Colonic mucosa (tissue), 4 donors: Measurements from ENCODE around the gene SEPTIN3. TPM values are rescaled to one million over a fixed set of nuclear protein-coding genes. Genes with fewer than 3 reads are reported as not detected.

ENCODE experiments used
- DNase-seq: peaks from one replicate; pipeline ENCODE4 v3.0.0-alpha.2; 2020
- H3K27ac ChIP-seq: fragments of 200-600 bp; one replicate; pipeline ENCODE4 v1.8.0; 2021
- H3K27me3 ChIP-seq: fragments of 200-600 bp; one replicate; pipeline ENCODE4 v1.8.0; 2021
- H3K36me3 ChIP-seq: fragments of 200-600 bp; one replicate; pipeline ENCODE4 v1.8.0; 2021
- H3K4me1 ChIP-seq: fragments of 200-600 bp; one replicate; pipeline ENCODE4 v1.8.0; 2021; ENCODE audit warnings: mild to moderate bottlenecking
- H3K4me3 ChIP-seq: fragments of 200-600 bp; one replicate; pipeline ENCODE4 v1.8.0; 2021
- H3K9ac ChIP-seq, 2 donors: one replicate each; pipeline ENCODE4 v1.7.0; 2013; ENCODE audit warnings: control low read depth in 2 of 2, low read depth in 2 of 2, low read length in 2 of 2
- H3K9me3 ChIP-seq: fragments of 200-600 bp; one replicate; pipeline ENCODE4 v1.8.0; 2021
- CTCF ChIP-seq: fragments of 200-600 bp; IDR thresholded peaks from one replicate; pipeline ENCODE4 v1.8.0; 2022; ENCODE audit warnings: antibody characterized with exemption, mild to moderate bottlenecking
- intact Hi-C: fragments of 100-400 bp; cut with DNase I; formaldehyde crosslinking; loops from one replicate; pipeline ENCODE4 v1.14.1; 2022
- total RNA-seq, 2 donors: library from RNA; stranded (reverse); fragmentation: NEBNext Ultra II Directional in 1 of 2; extraction: Animal tissue kit (Norgen Biotek cat#: 25700) in 1 of 2; gene quantifications; one replicate each; pipeline ENCODE4 v1.2.1, GENCODE V29; 2021
- donor health status: healthy.
- donor health status: DM: no; HTN: no; CAD: no.
- donor health status: DM: no; HTN: no; CAD: no.

The SEPTIN3 gene
- total RNA-seq, 2 donors from 2014 or later = 0.20 to 0.69 TPM

- DNase-seq = no peak
- no peak for TF ChIP-seq CTCF
- H3K9ac ChIP-seq = no peak overlapping the region
- H3K9me3 ChIP-seq = no peaks in the 10 kb centered on the region
- H3K27me3 ChIP-seq = peaks cover 18% of the 10 kb centered on the region
- intact Hi-C loops = no loop called here
- H3K4me1 ChIP-seq = no peaks in the 10 kb centered on the region
- no peak overlapping the region for H3K27ac ChIP-seq
- no peaks in the 10 kb centered on the region for H3K36me3 ChIP-seq
- no peak overlapping the region for H3K4me3 ChIP-seq
Measured at GRCh38 chr22:41923595-41924276, 45.5 kb upstream of the SEPTIN3 start.

GRCh38 chr22:41925783-41926460 lies 43.3 kb upstream of the SEPTIN3 start:
- intact Hi-C loops = no loop called here
- Histone ChIP-seq H3K4me3 (peak overlapping the region; percentile 51), H3K27me3 (peaks cover 18% of the 10 kb centered on the region), H3K27ac (no peak overlapping the region), H3K4me1 (no peaks in the 10 kb centered on the region), H3K36me3 (no peaks in the 10 kb centered on the region), H3K9me3 (no peaks in the 10 kb centered on the region), H3K9ac (peak overlapping the region; percentile 40 to 73)
- TF ChIP-seq CTCF = peak; percentile 60
- peak; percentile 82 for DNase-seq

- Histone ChIP-seq H3K4me3 (no peak overlapping the region), H3K9ac (no peak overlapping the region), H3K4me1 (no peaks in the 10 kb centered on the region), H3K9me3 (no peaks in the 10 kb centered on the region), H3K27me3 (peaks cover 18% of the 10 kb centered on the region), H3K27ac (no peak overlapping the region), H3K36me3 (no peaks in the 10 kb centered on the region)
- intact Hi-C loops = no loop called here
- TF ChIP-seq CTCF = no peak
- no peak for DNase-seq
Measured at GRCh38 chr22:41927813-41928212, 41.4 kb upstream of the SEPTIN3 start.

- no peak overlapping the region for H3K27ac ChIP-seq
- intact Hi-C loops = no loop called here
- no peak for DNase-seq
Measured at GRCh38 chr22:41928593-41929417, 40.4 kb upstream of the SEPTIN3 start.

More at GRCh38 chr22:41928593-41929417, 40.4 kb upstream of the SEPTIN3 start:
- no peak overlapping the region for H3K4me3 ChIP-seq
- TF ChIP-seq CTCF = no peak
- peaks cover 18% of the 10 kb centered on the region for H3K27me3 ChIP-seq
- H3K9me3 ChIP-seq = no peaks in the 10 kb centered on the region
- H3K9ac ChIP-seq = no peak overlapping the region
- no peaks in the 10 kb centered on the region for H3K4me1 ChIP-seq
- no peaks in the 10 kb centered on the region for H3K36me3 ChIP-seq
